ENCODE measurements around the gene NR4A2. TPM values are rescaled to one million over a fixed set of nuclear protein-coding genes. Genes with fewer than 3 reads are reported as not detected.

The NR4A2 gene
- total and polyA plus RNA-seq, 12 donors: 1.1 to 31.2 (median 5.3) TPM

DNA sequence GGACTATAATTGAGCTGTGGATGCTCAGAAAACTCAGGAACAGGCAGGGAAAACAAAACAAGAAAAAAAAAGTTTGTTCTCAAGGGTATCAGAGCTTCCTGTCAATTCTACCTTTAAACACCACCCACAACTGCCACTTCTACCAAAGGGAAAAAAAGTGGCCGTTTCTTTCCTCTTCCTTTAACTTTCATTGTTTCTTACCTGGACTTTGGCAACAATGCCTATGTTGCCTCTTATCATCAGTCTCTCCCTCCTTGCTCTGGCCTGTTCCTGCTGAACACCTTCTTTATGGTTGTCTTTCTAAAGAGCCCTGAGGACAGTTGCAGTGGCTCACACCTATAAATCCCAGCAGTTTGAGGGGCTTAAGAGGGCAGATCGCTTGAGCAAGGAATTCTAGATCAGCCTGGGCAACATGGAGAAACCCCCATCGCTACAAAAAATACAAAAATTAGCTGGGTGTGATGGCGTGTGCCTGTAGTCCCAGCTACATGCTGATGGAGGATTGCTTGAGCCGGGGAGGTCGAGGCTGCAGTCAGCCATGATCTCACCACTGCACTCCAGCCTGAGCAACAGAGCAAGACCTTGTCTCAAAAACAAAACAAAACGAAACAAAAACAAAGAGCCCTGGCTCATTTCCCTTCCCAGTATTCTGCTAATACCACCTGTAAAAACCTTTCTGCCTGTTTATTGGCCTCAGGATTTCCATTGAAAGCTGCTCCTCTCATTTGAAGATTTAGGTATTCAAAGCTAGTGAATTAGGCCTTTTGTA lies 18.0 kb upstream of the NR4A2 start:
- H3K4me1 ChIP-seq: no peaks in the 10 kb centered on the region
- ATAC-seq (no peak), DNase-seq (no peak)
- H3K4me3 ChIP-seq: no peak overlapping the region
- WGBS, 2 donors: 86 to 92% methylated on average over 7 of the region's 7 CpGs
- H3K9me3 ChIP-seq: no peaks in the 10 kb centered on the region
- no peak overlapping the region for H3K27ac ChIP-seq
- TF ChIP-seq, protein P1, sequence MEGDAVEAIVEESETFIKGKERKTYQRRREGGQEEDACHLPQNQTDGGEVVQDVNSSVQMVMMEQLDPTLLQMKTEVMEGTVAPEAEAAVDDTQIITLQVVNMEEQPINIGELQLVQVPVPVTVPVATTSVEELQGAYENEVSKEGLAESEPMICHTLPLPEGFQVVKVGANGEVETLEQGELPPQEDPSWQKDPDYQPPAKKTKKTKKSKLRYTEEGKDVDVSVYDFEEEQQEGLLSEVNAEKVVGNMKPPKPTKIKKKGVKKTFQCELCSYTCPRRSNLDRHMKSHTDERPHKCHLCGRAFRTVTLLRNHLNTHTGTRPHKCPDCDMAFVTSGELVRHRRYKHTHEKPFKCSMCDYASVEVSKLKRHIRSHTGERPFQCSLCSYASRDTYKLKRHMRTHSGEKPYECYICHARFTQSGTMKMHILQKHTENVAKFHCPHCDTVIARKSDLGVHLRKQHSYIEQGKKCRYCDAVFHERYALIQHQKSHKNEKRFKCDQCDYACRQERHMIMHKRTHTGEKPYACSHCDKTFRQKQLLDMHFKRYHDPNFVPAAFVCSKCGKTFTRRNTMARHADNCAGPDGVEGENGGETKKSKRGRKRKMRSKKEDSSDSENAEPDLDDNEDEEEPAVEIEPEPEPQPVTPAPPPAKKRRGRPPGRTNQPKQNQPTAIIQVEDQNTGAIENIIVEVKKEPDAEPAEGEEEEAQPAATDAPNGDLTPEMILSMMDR (IDR thresholded peaks at IDR 0.05): no peak
- intact Hi-C loops (cut with DNase I): no loop called here
- no peaks in the 10 kb centered on the region for H3K27me3 ChIP-seq
- H3K36me3 ChIP-seq: no peaks in the 10 kb centered on the region

- Histone ChIP-seq H3K4me3 (no peak overlapping the region), H3K4me1 (no peaks in the 10 kb centered on the region), H3K27ac (no peak overlapping the region), H3K27me3 (no peaks in the 10 kb centered on the region), H3K36me3 (no peaks in the 10 kb centered on the region), H3K9me3 (no peaks in the 10 kb centered on the region)
- no peak for ATAC-seq
- intact Hi-C loops (cut with DNase I): loop anchor here in 5 of 10 donors (10.0 kb wide), 4 partner anchors 45 to 215 kb away; partner anchors contain the start of gene GPD2 (in 1 of the 5)
- DNase-seq: no peak
- TF ChIP-seq, protein P1 (IDR thresholded peaks at IDR 0.05): no peak
Observed at GRCh38 chr2:156349605-156350004, 17.1 kb upstream of the NR4A2 start.

- no peak for ATAC-seq
- no peaks in the 10 kb centered on the region for H3K27me3 ChIP-seq
- H3K36me3 ChIP-seq: no peaks in the 10 kb centered on the region
- no peak overlapping the region for H3K4me3 ChIP-seq
- no peak for DNase-seq
- H3K4me1 ChIP-seq: no peaks in the 10 kb centered on the region
- TF ChIP-seq, protein P1 (IDR thresholded peaks at IDR 0.05): no peak
- H3K27ac ChIP-seq: no peak overlapping the region
- intact Hi-C loops (cut with DNase I): loop anchor here in 5 of 10 donors (10.0 kb wide), 4 partner anchors 46 to 216 kb away; partner anchors contain the start of gene GPD2 (in 1 of the 5)
- H3K9me3 ChIP-seq: no peaks in the 10 kb centered on the region
Observed at GRCh38 chr2:156349161-156349560, 16.6 kb upstream of the NR4A2 start.

GRCh38 chr2:156347431-156347830 lies 14.9 kb upstream of the NR4A2 start:
- ATAC-seq: no peak

More at GRCh38 chr2:156347431-156347830, 14.9 kb upstream of the NR4A2 start:
- no peaks in the 10 kb centered on the region for H3K9me3 ChIP-seq
- TF ChIP-seq, protein P1 (IDR thresholded peaks at IDR 0.05): no peak
- no peaks in the 10 kb centered on the region for H3K36me3 ChIP-seq
- H3K27me3 ChIP-seq: no peaks in the 10 kb centered on the region
- H3K27ac ChIP-seq: no peak overlapping the region
- peaks cover 0 to 14% (median 0%) of the 10 kb centered on the region in 9 donors for H3K4me1 ChIP-seq
- H3K4me3 ChIP-seq: no peak overlapping the region
- DNase-seq: no peak
- WGBS, 2 donors: 83 to 84% methylated on average over 3 of the region's 3 CpGs
- intact Hi-C loops (cut with DNase I): loop anchor here in 5 of 10 donors (10.0 kb wide), 4 partner anchors 47 to 217 kb away; partner anchors contain the start of gene GPD2 (in 1 of the 5)
